ENCODE results near the gene FBLN2. TPM values are rescaled to one million over a fixed set of nuclear protein-coding genes. Genes with fewer than 3 reads are reported as not detected.

FBLN2 gene
- total RNA-seq, 1 donor from 2014 or later = 35.5 TPM

- Histone ChIP-seq H3K27ac (ENCODE audit: low read depth, low read length) (no peak overlapping the region), H3K36me3 (ENCODE audit: control insufficient read depth in 3 of 3, insufficient read depth in 3 of 3, low read length in 3 of 3) (peaks cover 0 to 2% (median 0%) of the 10 kb centered on the region in 3 donors), H3K4me1 (ENCODE audit: control insufficient read depth in 3 of 3, insufficient read depth in 3 of 3, low read length in 3 of 3) (peaks cover 0 to 2% (median 0%) of the 10 kb centered on the region in 3 donors), H3K4me3 (ENCODE audit: low read length in 3 of 3) (no peak overlapping the region), H3K9me3 (ENCODE audit: control insufficient read depth in 3 of 3, low read length in 3 of 3) (peaks cover 0 to 4% (median 0%) of the 10 kb centered on the region in 3 donors), H3K27me3 (ENCODE audit: control insufficient read depth in 3 of 3, insufficient read depth in 3 of 3, low read length in 3 of 3) (peaks cover 0 to 5% (median 3%) of the 10 kb centered on the region in 3 donors), H3K9ac (ENCODE audit: low read depth in 1 of 3, low read length in 3 of 3) (no peak overlapping the region)
Measured at GRCh38 chr3:13608969-13609725, 60.2 kb downstream of the FBLN2 start.

- Histone ChIP-seq H3K9me3 (ENCODE audit: control insufficient read depth in 3 of 3, low read length in 3 of 3) (peaks cover 0 to 2% (median 0%) of the 10 kb centered on the region in 3 donors), H3K9ac (ENCODE audit: low read depth in 1 of 3, low read length in 3 of 3) (no peak overlapping the region), H3K27me3 (ENCODE audit: control insufficient read depth in 3 of 3, insufficient read depth in 3 of 3, low read length in 3 of 3) (peaks cover 0 to 5% (median 3%) of the 10 kb centered on the region in 3 donors), H3K4me3 (ENCODE audit: low read length in 3 of 3) (no peak overlapping the region), H3K36me3 (ENCODE audit: control insufficient read depth in 3 of 3, insufficient read depth in 3 of 3, low read length in 3 of 3) (peaks cover 0 to 3% (median 2%) of the 10 kb centered on the region in 3 donors), H3K27ac (ENCODE audit: low read depth, low read length) (no peak overlapping the region), H3K4me1 (ENCODE audit: control insufficient read depth in 3 of 3, insufficient read depth in 3 of 3, low read length in 3 of 3) (peaks cover 0 to 2% (median 0%) of the 10 kb centered on the region in 3 donors)
Measured at GRCh38 chr3:13610006-13610570, 61.2 kb downstream of the FBLN2 start.

GRCh38 chr3:13611221-13611620, 62.3 kb downstream of the FBLN2 start:
- Histone ChIP-seq H3K4me3 (ENCODE audit: low read length in 3 of 3) (no peak overlapping the region), H3K36me3 (ENCODE audit: control insufficient read depth in 3 of 3, insufficient read depth in 3 of 3, low read length in 3 of 3) (peaks cover 0 to 5% (median 5%) of the 10 kb centered on the region in 3 donors), H3K4me1 (ENCODE audit: control insufficient read depth in 3 of 3, insufficient read depth in 3 of 3, low read length in 3 of 3) (peaks cover 0 to 2% (median 0%) of the 10 kb centered on the region in 3 donors), H3K9ac (ENCODE audit: low read depth in 1 of 3, low read length in 3 of 3) (no peak overlapping the region), H3K9me3 (ENCODE audit: control insufficient read depth in 3 of 3, low read length in 3 of 3) (peaks cover 0 to 2% (median 0%) of the 10 kb centered on the region in 3 donors), H3K27me3 (ENCODE audit: control insufficient read depth in 3 of 3, insufficient read depth in 3 of 3, low read length in 3 of 3) (peaks cover 0 to 5% (median 0%) of the 10 kb centered on the region in 3 donors), H3K27ac (ENCODE audit: low read depth, low read length) (no peak overlapping the region)

- Histone ChIP-seq H3K9me3 (ENCODE audit: control insufficient read depth in 3 of 3, low read length in 3 of 3) (peaks cover 0 to 2% (median 0%) of the 10 kb centered on the region in 3 donors), H3K36me3 (ENCODE audit: control insufficient read depth in 3 of 3, insufficient read depth in 3 of 3, low read length in 3 of 3) (peaks cover 0 to 9% (median 7%) of the 10 kb centered on the region in 3 donors), H3K4me1 (ENCODE audit: control insufficient read depth in 3 of 3, insufficient read depth in 3 of 3, low read length in 3 of 3) (no peaks in the 10 kb centered on the region), H3K4me3 (ENCODE audit: low read length in 3 of 3) (no peak overlapping the region), H3K9ac (ENCODE audit: low read depth in 1 of 3, low read length in 3 of 3) (no peak overlapping the region), H3K27me3 (ENCODE audit: control insufficient read depth in 3 of 3, insufficient read depth in 3 of 3, low read length in 3 of 3) (peaks cover 0 to 3% (median 0%) of the 10 kb centered on the region in 3 donors), H3K27ac (ENCODE audit: low read depth, low read length) (no peak overlapping the region)
Measured at GRCh38 chr3:13612829-13613228, 63.9 kb downstream of the FBLN2 start.

- peaks cover 0 to 2% (median 0%) of the 10 kb centered on the region in 3 donors for H3K9me3 ChIP-seq (ENCODE audit: control insufficient read depth in 3 of 3, low read length in 3 of 3)
- no peaks in the 10 kb centered on the region for H3K4me1 ChIP-seq (ENCODE audit: control insufficient read depth in 3 of 3, insufficient read depth in 3 of 3, low read length in 3 of 3)
- no peak overlapping the region for H3K9ac ChIP-seq (ENCODE audit: low read depth in 1 of 3, low read length in 3 of 3)
- H3K4me3 ChIP-seq (ENCODE audit: low read length in 3 of 3) = no peak overlapping the region
- H3K36me3 ChIP-seq (ENCODE audit: control insufficient read depth in 3 of 3, insufficient read depth in 3 of 3, low read length in 3 of 3) = peaks cover 0 to 10% (median 7%) of the 10 kb centered on the region in 3 donors
- H3K27ac ChIP-seq (ENCODE audit: low read depth, low read length) = no peak overlapping the region
- no peaks in the 10 kb centered on the region for H3K27me3 ChIP-seq (ENCODE audit: control insufficient read depth in 3 of 3, insufficient read depth in 3 of 3, low read length in 3 of 3)
Measured at GRCh38 chr3:13613343-13614190, 64.6 kb downstream of the FBLN2 start.

GRCh38 chr3:13614607-13615006, 65.7 kb downstream of the FBLN2 start:
- Histone ChIP-seq H3K4me1 (ENCODE audit: control insufficient read depth in 3 of 3, insufficient read depth in 3 of 3, low read length in 3 of 3) (no peaks in the 10 kb centered on the region), H3K4me3 (ENCODE audit: low read length in 3 of 3) (no peak overlapping the region), H3K27me3 (ENCODE audit: control insufficient read depth in 3 of 3, insufficient read depth in 3 of 3, low read length in 3 of 3) (no peaks in the 10 kb centered on the region), H3K9ac (ENCODE audit: low read depth in 1 of 3, low read length in 3 of 3) (no peak overlapping the region), H3K9me3 (ENCODE audit: control insufficient read depth in 3 of 3, low read length in 3 of 3) (peaks cover 0 to 2% (median 0%) of the 10 kb centered on the region in 3 donors), H3K27ac (ENCODE audit: low read depth, low read length) (no peak overlapping the region), H3K36me3 (ENCODE audit: control insufficient read depth in 3 of 3, insufficient read depth in 3 of 3, low read length in 3 of 3) (peaks cover 0 to 14% (median 7%) of the 10 kb centered on the region in 3 donors)

GRCh38 chr3:13615019-13615528, 66.1 kb downstream of the FBLN2 start:
- Histone ChIP-seq H3K4me3 (ENCODE audit: low read length in 3 of 3) (no peak overlapping the region), H3K9me3 (ENCODE audit: control insufficient read depth in 3 of 3, low read length in 3 of 3) (peaks cover 0 to 2% (median 0%) of the 10 kb centered on the region in 3 donors), H3K4me1 (ENCODE audit: control insufficient read depth in 3 of 3, insufficient read depth in 3 of 3, low read length in 3 of 3) (no peaks in the 10 kb centered on the region), H3K9ac (ENCODE audit: low read depth in 1 of 3, low read length in 3 of 3) (no peak overlapping the region), H3K27ac (ENCODE audit: low read depth, low read length) (no peak overlapping the region), H3K36me3 (ENCODE audit: control insufficient read depth in 3 of 3, insufficient read depth in 3 of 3, low read length in 3 of 3) (peaks cover 0 to 14% (median 7%) of the 10 kb centered on the region in 3 donors), H3K27me3 (ENCODE audit: control insufficient read depth in 3 of 3, insufficient read depth in 3 of 3, low read length in 3 of 3) (no peaks in the 10 kb centered on the region)

- H3K4me1 ChIP-seq (ENCODE audit: control insufficient read depth in 3 of 3, insufficient read depth in 3 of 3, low read length in 3 of 3) = no peaks in the 10 kb centered on the region
- H3K27ac ChIP-seq (ENCODE audit: low read depth, low read length) = no peak overlapping the region
- H3K9me3 ChIP-seq (ENCODE audit: control insufficient read depth in 3 of 3, low read length in 3 of 3) = peaks cover 0 to 2% (median 0%) of the 10 kb centered on the region in 3 donors
- no peak overlapping the region for H3K9ac ChIP-seq (ENCODE audit: low read depth in 1 of 3, low read length in 3 of 3)
- H3K27me3 ChIP-seq (ENCODE audit: control insufficient read depth in 3 of 3, insufficient read depth in 3 of 3, low read length in 3 of 3) = no peaks in the 10 kb centered on the region
- peaks cover 0 to 14% (median 7%) of the 10 kb centered on the region in 3 donors for H3K36me3 ChIP-seq (ENCODE audit: control insufficient read depth in 3 of 3, insufficient read depth in 3 of 3, low read length in 3 of 3)
- H3K4me3 ChIP-seq (ENCODE audit: low read length in 3 of 3) = no peak overlapping the region
Measured at GRCh38 chr3:13616359-13616758, 67.4 kb downstream of the FBLN2 start.

GRCh38 chr3:13617097-13617738, 68.3 kb downstream of the FBLN2 start:
- Histone ChIP-seq H3K4me1 (ENCODE audit: control insufficient read depth in 3 of 3, insufficient read depth in 3 of 3, low read length in 3 of 3) (no peaks in the 10 kb centered on the region), H3K9ac (ENCODE audit: low read depth in 1 of 3, low read length in 3 of 3) (no peak overlapping the region), H3K36me3 (ENCODE audit: control insufficient read depth in 3 of 3, insufficient read depth in 3 of 3, low read length in 3 of 3) (peaks cover 0 to 14% (median 11%) of the 10 kb centered on the region in 3 donors), H3K9me3 (ENCODE audit: control insufficient read depth in 3 of 3, low read length in 3 of 3) (peaks cover 0 to 2% (median 0%) of the 10 kb centered on the region in 3 donors), H3K27ac (ENCODE audit: low read depth, low read length) (no peak overlapping the region), H3K27me3 (ENCODE audit: control insufficient read depth in 3 of 3, insufficient read depth in 3 of 3, low read length in 3 of 3) (no peaks in the 10 kb centered on the region), H3K4me3 (ENCODE audit: low read length in 3 of 3) (no peak overlapping the region)
